Measurements from ENCODE around the gene RSPO4.
"Not testable (repeated sequence)": the region's sequence is repeated elsewhere in the genome, so short reads cannot be mapped to it uniquely, and the experiment has no call there.

RSPO4 gene

GRCh38 chr20:1003920-1004697 lies 2.0 kb upstream of the RSPO4 start:
- DNase-seq = no peak

- no peak for DNase-seq
Observed at GRCh38 chr20:1002682-1003561, 811 bp upstream of the RSPO4 start.

- DNase-seq = no peak
Observed at GRCh38 chr20:1001116-1001515, 995 bp downstream of the RSPO4 start.

- no peak for DNase-seq
Observed at GRCh38 chr20:998231-998830, 3.8 kb downstream of the RSPO4 start.

GRCh38 chr20:997486-997885 lies 4.6 kb downstream of the RSPO4 start:
- DNase-seq = no peak

GRCh38 chr20:997016-997415 lies 5.1 kb downstream of the RSPO4 start:
- no peak for DNase-seq

GRCh38 chr20:995170-995569 lies 6.9 kb downstream of the RSPO4 start:
- DNase-seq = no peak

- no peak for DNase-seq
Observed at GRCh38 chr20:992801-993535, 9.1 kb downstream of the RSPO4 start.

GRCh38 chr20:991850-992249 lies 10.3 kb downstream of the RSPO4 start:
- no peak for DNase-seq

- no peak for DNase-seq
Observed at GRCh38 chr20:990293-990959, 11.7 kb downstream of the RSPO4 start.

GRCh38 chr20:988272-988671 lies 13.8 kb downstream of the RSPO4 start:
- DNase-seq = no peak

GRCh38 chr20:987677-988076 lies 14.4 kb downstream of the RSPO4 start:
- no peak for DNase-seq

GRCh38 chr20:986733-987355 lies 15.3 kb downstream of the RSPO4 start:
- no peak for DNase-seq

- DNase-seq = not testable (repeated sequence)
Observed at GRCh38 chr20:984994-985393, 17.1 kb downstream of the RSPO4 start.

GRCh38 chr20:982754-983153 lies 19.4 kb downstream of the RSPO4 start:
- DNase-seq = no peak

GRCh38 chr20:977021-977420 lies 25.1 kb downstream of the RSPO4 start:
- no peak for DNase-seq

GRCh38 chr20:976033-976432 lies 26.1 kb downstream of the RSPO4 start:
- DNase-seq = no peak

GRCh38 chr20:973785-974194 lies 28.3 kb downstream of the RSPO4 start:
- peak; percentile 60 for DNase-seq

- no peak for DNase-seq
Observed at GRCh38 chr20:972256-972655, 29.9 kb downstream of the RSPO4 start.

- no peak for DNase-seq
Observed at GRCh38 chr20:971346-971745, 30.8 kb downstream of the RSPO4 start.

- no peak for DNase-seq
Observed at GRCh38 chr20:969868-970267, 32.2 kb downstream of the RSPO4 start.
